OCI-LY1 (cell line): ENCODE results near the gene GLDN.

ENCODE experiments used
- H2AFZ ChIP-seq: fragments of 200-600 bp; sonication (generic), shearing (Covaris generic); 2 replicates; pipeline ENCODE4 v1.6.0; 2014; ENCODE audit warnings: antibody characterized with exemption, mild to moderate bottlenecking, low read length
- H3F3A ChIP-seq: fragments of 200-600 bp; sonication (generic), shearing (Covaris generic); 2 replicates; pipeline ENCODE4 v1.6.0; 2014; ENCODE audit warnings: mild to moderate bottlenecking, antibody characterized with exemption, low read length, moderate library complexity; ENCODE audit not compliant: insufficient read depth
- H3K27ac ChIP-seq: fragments of 200-600 bp; sonication (generic); 2 replicates; pipeline ENCODE4 v1.5.1; 2014; ENCODE audit warnings: low read length, mixed run types, mild to moderate bottlenecking, low read depth; ENCODE audit not compliant: poor library complexity, severe bottlenecking
- H3K27me3 ChIP-seq: fragments of 200-600 bp; sonication (generic); 2 replicates; pipeline ENCODE4 v1.6.0; 2014; ENCODE audit warnings: antibody characterized with exemption, mild to moderate bottlenecking, low read length, moderate library complexity; ENCODE audit not compliant: insufficient read depth
- H3K36me3 ChIP-seq: fragments of 200-600 bp; sonication (generic); 2 replicates; pipeline ENCODE4 v1.6.1; 2014; ENCODE audit warnings: mild to moderate bottlenecking, antibody characterized with exemption, low read length, moderate library complexity, mixed read lengths; ENCODE audit not compliant: insufficient read depth
- H3K4me1 ChIP-seq: fragments of 200-600 bp; sonication (generic); 2 replicates; pipeline ENCODE4 v1.5.1; 2014; ENCODE audit warnings: mild to moderate bottlenecking, low read length, moderate library complexity; ENCODE audit not compliant: insufficient read depth, severe bottlenecking
- H3K4me2 ChIP-seq: fragments of 200-600 bp; sonication (generic), shearing (Covaris generic); 2 replicates; pipeline ENCODE4 v1.6.1; 2014; ENCODE audit warnings: low read length
- H3K4me3 ChIP-seq: fragments of 200-600 bp; sonication (generic); 2 replicates; pipeline ENCODE4 v1.5.1; 2014; ENCODE audit warnings: low read length, low read depth, mild to moderate bottlenecking, mixed read lengths; ENCODE audit not compliant: poor library complexity, severe bottlenecking
- H3K79me2 ChIP-seq: fragments of 200-600 bp; shearing (Covaris generic); 2 replicates; pipeline ENCODE4 v1.6.1; 2016; ENCODE audit warnings: mixed run types, low read length, mixed read lengths; ENCODE audit not compliant: insufficient read depth
- H3K9ac ChIP-seq: fragments of 200-600 bp; sonication (generic), shearing (Covaris generic); 2 replicates; pipeline ENCODE4 v1.6.1; 2014; ENCODE audit warnings: mild to moderate bottlenecking, low read length, mixed read lengths
- H3K9me2 ChIP-seq: fragments of 200-600 bp; sonication (generic), shearing (Covaris generic); 2 replicates; pipeline ENCODE4 v1.6.1; 2014; ENCODE audit warnings: low read depth, mild to moderate bottlenecking, low read length, mixed read lengths
- H3K9me3 ChIP-seq: fragments of 200-600 bp; shearing (Covaris generic); 2 replicates; pipeline ENCODE4 v1.6.1; 2014; ENCODE audit warnings: low read length, mixed read lengths
- H4K20me1 ChIP-seq: fragments of 200-600 bp; sonication (generic), shearing (Covaris generic); 2 replicates; pipeline ENCODE4 v1.6.0; 2016; ENCODE audit warnings: mild to moderate bottlenecking, low read length; ENCODE audit not compliant: insufficient read depth
- CTCF ChIP-seq: fragments of 200-600 bp; sonication (generic), shearing (Covaris generic); IDR thresholded peaks from 2 replicates; pipeline ENCODE4 v1.5.1; 2017; ENCODE audit warnings: mild to moderate bottlenecking, antibody characterized with exemption, low read length, moderate library complexity, mixed read lengths
- EZH2 ChIP-seq: fragments of 200-600 bp; sonication (generic), shearing (Covaris generic); IDR thresholded peaks from 2 replicates; pipeline ENCODE4 v1.8.0; 2017; ENCODE audit warnings: borderline replicate concordance, mixed run types, mild to moderate bottlenecking, antibody characterized with exemption, low read length, moderate library complexity, mixed read lengths

Gene GLDN

GRCh38 chr15:51321316-51321715 is 20.1 kb upstream of the GLDN start:
- Histone ChIP-seq H3K9ac (no peak overlapping the region), H3K4me1 (no peaks in the 10 kb centered on the region), H3K4me3 (no peak overlapping the region), H3K9me3 (no peaks in the 10 kb centered on the region), H3K36me3 (no peaks in the 10 kb centered on the region), H3F3A (no peaks in the 10 kb centered on the region), H3K4me2 (no peak overlapping the region), H3K9me2 (no peaks in the 10 kb centered on the region), H2AFZ (no peak overlapping the region), H3K27me3 (no peaks in the 10 kb centered on the region), H4K20me1 (no peaks in the 10 kb centered on the region), H3K27ac (no peak overlapping the region), H3K79me2 (no peaks in the 10 kb centered on the region)
- TF ChIP-seq CTCF: no peak
- TF ChIP-seq EZH2: no peak

- Histone ChIP-seq H3K27ac (no peak overlapping the region), H3K9me2 (no peaks in the 10 kb centered on the region), H3K9ac (no peak overlapping the region), H3K4me2 (no peak overlapping the region), H3K27me3 (no peaks in the 10 kb centered on the region), H4K20me1 (no peaks in the 10 kb centered on the region), H3K9me3 (no peaks in the 10 kb centered on the region), H3F3A (no peaks in the 10 kb centered on the region), H3K36me3 (no peaks in the 10 kb centered on the region), H2AFZ (no peak overlapping the region), H3K4me3 (no peak overlapping the region), H3K4me1 (no peaks in the 10 kb centered on the region), H3K79me2 (no peaks in the 10 kb centered on the region)
- TF ChIP-seq EZH2: no peak
- no peak for TF ChIP-seq CTCF
These were observed 18.7 kb upstream of the GLDN start for GRCh38 chr15:51322621-51323296.

GRCh38 chr15:51323749-51324148 is 17.7 kb upstream of the GLDN start:
- Histone ChIP-seq H3F3A (no peaks in the 10 kb centered on the region), H4K20me1 (no peaks in the 10 kb centered on the region), H3K79me2 (no peaks in the 10 kb centered on the region), H3K27me3 (no peaks in the 10 kb centered on the region), H3K4me1 (no peaks in the 10 kb centered on the region), H2AFZ (no peak overlapping the region), H3K4me3 (no peak overlapping the region), H3K27ac (no peak overlapping the region), H3K36me3 (no peaks in the 10 kb centered on the region), H3K4me2 (no peak overlapping the region), H3K9me2 (no peaks in the 10 kb centered on the region), H3K9ac (no peak overlapping the region), H3K9me3 (no peaks in the 10 kb centered on the region)
- TF ChIP-seq CTCF (no peak), EZH2 (no peak)
